ENCODE results near the gene USP32.
"Not testable (repeated sequence)": the region's sequence is repeated elsewhere in the genome, so short reads cannot be mapped to it uniquely, and the experiment has no call there.

USP32 gene

GRCh38 chr17:60392042-60392844 lies at the start of gene USP32:
TSS of gene USP32 (minus strand) at chr17:60392133. CDS start at chr17:60391939, 194 bp downstream.
- DNase-seq, result peak; percentile 99

GRCh38 chr17:60439501-60439900 lies 47.6 kb upstream of the USP32 start:
- DNase-seq, result no peak

GRCh38 chr17:60436676-60437075 lies 44.7 kb upstream of the USP32 start:
- no peak for DNase-seq

- DNase-seq, result peak; percentile 55
Observed at GRCh38 chr17:60435244-60436167, 43.6 kb upstream of the USP32 start.

- DNase-seq, result not testable (repeated sequence)
Observed at GRCh38 chr17:60433021-60433997, 41.4 kb upstream of the USP32 start.

- DNase-seq, result not testable (repeated sequence)
Observed at GRCh38 chr17:60430561-60430960, 38.6 kb upstream of the USP32 start.

- not testable (repeated sequence) for DNase-seq
Observed at GRCh38 chr17:60428491-60428890, 36.6 kb upstream of the USP32 start.

GRCh38 chr17:60426596-60426995 lies 34.7 kb upstream of the USP32 start:
- no peak for DNase-seq

GRCh38 chr17:60425626-60426025 lies 33.7 kb upstream of the USP32 start:
- no peak for DNase-seq

- no peak for DNase-seq
Observed at GRCh38 chr17:60423865-60424264, 31.9 kb upstream of the USP32 start.

GRCh38 chr17:60422162-60422665 lies 30.3 kb upstream of the USP32 start, which contains the start of gene CHCT1:
TSS of gene CHCT1 (plus strand) at chr17:60422489. CDS start at chr17:60422593, 104 bp downstream.
- no peak for DNase-seq

GRCh38 chr17:60421273-60422161 lies 29.6 kb upstream of the USP32 start:
- DNase-seq, result peak; percentile 86

- DNase-seq, result not testable (repeated sequence)
Observed at GRCh38 chr17:60419875-60420274, 27.9 kb upstream of the USP32 start.

GRCh38 chr17:60419003-60419402 lies 27.1 kb upstream of the USP32 start:
- DNase-seq, result not testable (repeated sequence)

GRCh38 chr17:60416368-60416925 lies 24.5 kb upstream of the USP32 start:
- DNase-seq, result no peak

- no peak for DNase-seq
Observed at GRCh38 chr17:60415146-60415545, 23.2 kb upstream of the USP32 start.

GRCh38 chr17:60412701-60413100 lies 20.8 kb upstream of the USP32 start:
- DNase-seq, result no peak

- no peak for DNase-seq
Observed at GRCh38 chr17:60410001-60410400, 18.1 kb upstream of the USP32 start.

- DNase-seq, result no peak
Observed at GRCh38 chr17:60406887-60407286, 15.0 kb upstream of the USP32 start.

GRCh38 chr17:60403962-60404361 lies 12.0 kb upstream of the USP32 start:
- no peak for DNase-seq

- no peak for DNase-seq
Observed at GRCh38 chr17:60403523-60403810, 11.5 kb upstream of the USP32 start.
